HEK293 (cell line): ENCODE data around the gene HES5.

ENCODE experiments used
- CTCF ChIA-PET: fragments of 350-600 bp; formaldehyde crosslinking; extraction: SDS; loops from one replicate; lab custom pipeline; 2021; ENCODE audit warnings: antibody characterized with exemption; lab: Yijun Ruan, JAX
- POLR2A ChIA-PET: fragments of 300-600 bp; formaldehyde crosslinking; extraction: SDS; loops from one replicate; lab custom pipeline; 2020; ENCODE audit warnings: antibody characterized with exemption, inconsistent platforms; lab: Yijun Ruan, JAX
- H3K27ac ChIP-seq: fragments of 200-500 bp; sonication (Bioruptor generic); 2 replicates; pipeline ENCODE4 v1.5.1; 2014; ENCODE audit warnings: low read depth, low read length, control low read depth, inconsistent platforms; ENCODE audit errors: extremely low read depth
- H3K36me3 ChIP-seq, 2 experiments: fragments of 200-500 bp in 1 of 2; sonication (Bioruptor generic) in 1 of 2; 1 replicate in 1 of 2; 2 replicates in 1 of 2; pipeline ENCODE4 v1.5.1; 2014 to 2017; ENCODE audit warnings: inconsistent platforms in 2 of 2, low read length in 2 of 2; ENCODE audit not compliant: control insufficient read depth in 2 of 2, insufficient read depth in 1 of 2
- H3K4me1 ChIP-seq: fragments of 200-500 bp; sonication (Bioruptor generic); 2 replicates; pipeline ENCODE4 v1.5.1; 2014; ENCODE audit warnings: mild to moderate bottlenecking, low read length, inconsistent platforms; ENCODE audit not compliant: control insufficient read depth, insufficient read depth
- H3K4me3 ChIP-seq: 2 replicates; pipeline ENCODE4 v1.5.1; 2011; ENCODE audit warnings: low read depth, mild to moderate bottlenecking, control low read depth, low read length, moderate library complexity
- H3K9me3 ChIP-seq: fragments of 200-500 bp; sonication (Bioruptor generic); 2 replicates; pipeline ENCODE4 v1.5.1; 2014; ENCODE audit warnings: low read depth, low read length, inconsistent platforms; ENCODE audit not compliant: control insufficient read depth, insufficient read depth
- REPIN1 ChIP-seq: fragments of 450-650 bp; formaldehyde crosslinking; IDR thresholded peaks from 2 replicates; pipeline ENCODE4 v1.5.1; 2017; ENCODE audit warnings: missing biosample characterization, missing genetic modification characterization, low read depth
- TRIM28 ChIP-seq: IDR thresholded peaks from 2 replicates; pipeline ENCODE4 v1.6.1; 2011; ENCODE audit warnings: low read length, control low read depth, borderline replicate concordance
- ZBTB17 ChIP-seq: fragments of 450-650 bp; formaldehyde crosslinking; IDR thresholded peaks from 2 replicates; pipeline ENCODE4 v1.5.1; 2016; ENCODE audit warnings: missing biosample characterization, missing genetic modification characterization
- ZBTB8A ChIP-seq: fragments of 450-650 bp; formaldehyde crosslinking; IDR thresholded peaks from 2 replicates; pipeline ENCODE4 v1.5.1; 2016; ENCODE audit warnings: missing biosample characterization, missing genetic modification characterization
- ZNF274 ChIP-seq, 2 experiments: fragments of 200-500 bp in 1 of 2; fragments of 450-650 bp in 1 of 2; sonication (Bioruptor generic) in 1 of 2; formaldehyde crosslinking in 1 of 2; IDR thresholded peaks; 2 replicates each; pipeline versions ENCODE4 v1.5.1 to v1.6.1; 2014 to 2016; ENCODE audit warnings: borderline replicate concordance in 1 of 2, inconsistent platforms in 1 of 2, low read length in 1 of 2, missing biosample characterization in 1 of 2, missing genetic modification characterization in 1 of 2
- ZNF311 ChIP-seq: fragments of 450-650 bp; formaldehyde crosslinking; IDR thresholded peaks from 2 replicates; pipeline ENCODE4 v1.5.1; 2017; ENCODE audit warnings: missing biosample characterization, missing genetic modification characterization, borderline replicate concordance
- ZNF404 ChIP-seq: fragments of 450-650 bp; formaldehyde crosslinking; IDR thresholded peaks from 2 replicates; pipeline ENCODE4 v1.5.1; 2017; ENCODE audit warnings: missing biosample characterization, missing genetic modification characterization
- ZNF423 ChIP-seq: fragments of 450-650 bp; formaldehyde crosslinking; IDR thresholded peaks from 2 replicates; pipeline ENCODE4 v1.5.1; 2016; ENCODE audit warnings: missing biosample characterization, missing genetic modification characterization
- ZNF426 ChIP-seq: fragments of 450-650 bp; formaldehyde crosslinking; IDR thresholded peaks from 2 replicates; pipeline ENCODE4 v1.5.1; 2017; ENCODE audit warnings: missing biosample characterization, missing genetic modification characterization, mild to moderate bottlenecking, inconsistent platforms, moderate library complexity
- ZNF768 ChIP-seq: fragments of 450-650 bp; formaldehyde crosslinking; IDR thresholded peaks from 2 replicates; pipeline ENCODE4 v1.5.1; 2018; ENCODE audit warnings: missing biosample characterization, mild to moderate bottlenecking, missing genetic modification characterization
- TF ChIP-seq, protein P1 (sequence below): IDR thresholded peaks from 2 replicates; pipeline ENCODE4 v1.6.1; 2011; ENCODE audit warnings: mild to moderate bottlenecking, low read depth, low read length, borderline replicate concordance
- TF ChIP-seq, protein P2 (sequence below): fragments of 450-650 bp; formaldehyde crosslinking; conservative IDR thresholded peaks from 2 replicates; pipeline ENCODE4 v1.5.1; 2016; ENCODE audit warnings: low read depth, missing biosample characterization, missing genetic modification characterization
- TF ChIP-seq, protein P3 (sequence below): fragments of 450-650 bp; formaldehyde crosslinking; IDR thresholded peaks from 2 replicates; pipeline ENCODE4 v1.5.1; 2016; ENCODE audit warnings: missing biosample characterization, missing genetic modification characterization
- TF ChIP-seq, protein P4 (sequence below): fragments of 450-650 bp; formaldehyde crosslinking; IDR thresholded peaks from 2 replicates; pipeline ENCODE4; 2016; ENCODE audit warnings: missing biosample characterization, missing genetic modification characterization

The HES5 gene

DNA sequence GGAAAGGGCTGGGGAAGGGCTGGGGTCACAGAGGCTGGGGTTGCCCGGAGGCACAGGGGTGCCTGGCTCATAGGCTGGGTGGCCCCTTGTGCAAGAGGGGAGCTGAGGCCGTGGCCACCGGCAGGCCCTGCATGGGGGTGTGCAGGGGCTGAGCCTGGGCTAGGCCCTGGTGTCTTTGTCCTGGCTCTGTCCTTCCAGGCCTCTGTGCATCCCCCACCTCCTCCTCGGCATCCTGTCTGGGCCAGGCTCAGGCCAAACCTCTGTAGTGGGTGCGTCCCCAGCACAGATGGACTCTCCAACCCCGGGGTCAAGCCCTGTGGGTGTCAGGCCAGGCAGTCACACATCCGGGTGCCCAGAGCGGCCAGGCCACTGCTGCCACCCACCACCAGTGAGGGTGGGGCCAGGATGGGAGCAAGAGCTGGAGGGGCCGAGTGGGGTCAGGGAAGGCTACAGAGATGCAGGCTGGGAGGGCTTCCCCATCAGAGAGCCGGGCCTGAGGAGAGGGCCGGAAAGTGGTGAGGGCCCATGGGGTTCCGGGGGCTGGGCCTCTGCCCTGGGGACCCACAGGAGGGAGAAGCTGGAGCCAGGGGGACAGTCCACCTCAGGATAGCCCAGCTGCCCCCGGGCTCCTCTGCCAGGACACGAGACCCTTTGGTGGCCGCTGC is 23.0 kb downstream of the HES5 start:
- Histone ChIP-seq H3K4me3 (no peak overlapping the region), H3K27ac (no peak overlapping the region), H3K9me3 (no peaks in the 10 kb centered on the region), H3K36me3 (peaks cover 0 to 51% of the 10 kb centered on the region in 2 experiments; a peak in 1 of 3 replicates), H3K4me1 (no peaks in the 10 kb centered on the region)
- ChIA-PET POLR2A (interaction anchor here (1.2 to 1.5 kb wide), 3 partner anchors 20 to 39 kb away, joined by 4 to 7 read pairs (median 4); partner anchors contain the start of gene PANK4), CTCF (no interaction called here)
- TF ChIP-seq ZNF311 = no peak
- TF ChIP-seq ZNF423 (tag by site-specific recombination) = no peak
- TF ChIP-seq, protein P1, sequence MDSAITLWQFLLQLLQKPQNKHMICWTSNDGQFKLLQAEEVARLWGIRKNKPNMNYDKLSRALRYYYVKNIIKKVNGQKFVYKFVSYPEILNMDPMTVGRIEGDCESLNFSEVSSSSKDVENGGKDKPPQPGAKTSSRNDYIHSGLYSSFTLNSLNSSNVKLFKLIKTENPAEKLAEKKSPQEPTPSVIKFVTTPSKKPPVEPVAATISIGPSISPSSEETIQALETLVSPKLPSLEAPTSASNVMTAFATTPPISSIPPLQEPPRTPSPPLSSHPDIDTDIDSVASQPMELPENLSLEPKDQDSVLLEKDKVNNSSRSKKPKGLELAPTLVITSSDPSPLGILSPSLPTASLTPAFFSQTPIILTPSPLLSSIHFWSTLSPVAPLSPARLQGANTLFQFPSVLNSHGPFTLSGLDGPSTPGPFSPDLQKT = no peak
- TF ChIP-seq TRIM28 = no peak
- TF ChIP-seq, protein P2, sequence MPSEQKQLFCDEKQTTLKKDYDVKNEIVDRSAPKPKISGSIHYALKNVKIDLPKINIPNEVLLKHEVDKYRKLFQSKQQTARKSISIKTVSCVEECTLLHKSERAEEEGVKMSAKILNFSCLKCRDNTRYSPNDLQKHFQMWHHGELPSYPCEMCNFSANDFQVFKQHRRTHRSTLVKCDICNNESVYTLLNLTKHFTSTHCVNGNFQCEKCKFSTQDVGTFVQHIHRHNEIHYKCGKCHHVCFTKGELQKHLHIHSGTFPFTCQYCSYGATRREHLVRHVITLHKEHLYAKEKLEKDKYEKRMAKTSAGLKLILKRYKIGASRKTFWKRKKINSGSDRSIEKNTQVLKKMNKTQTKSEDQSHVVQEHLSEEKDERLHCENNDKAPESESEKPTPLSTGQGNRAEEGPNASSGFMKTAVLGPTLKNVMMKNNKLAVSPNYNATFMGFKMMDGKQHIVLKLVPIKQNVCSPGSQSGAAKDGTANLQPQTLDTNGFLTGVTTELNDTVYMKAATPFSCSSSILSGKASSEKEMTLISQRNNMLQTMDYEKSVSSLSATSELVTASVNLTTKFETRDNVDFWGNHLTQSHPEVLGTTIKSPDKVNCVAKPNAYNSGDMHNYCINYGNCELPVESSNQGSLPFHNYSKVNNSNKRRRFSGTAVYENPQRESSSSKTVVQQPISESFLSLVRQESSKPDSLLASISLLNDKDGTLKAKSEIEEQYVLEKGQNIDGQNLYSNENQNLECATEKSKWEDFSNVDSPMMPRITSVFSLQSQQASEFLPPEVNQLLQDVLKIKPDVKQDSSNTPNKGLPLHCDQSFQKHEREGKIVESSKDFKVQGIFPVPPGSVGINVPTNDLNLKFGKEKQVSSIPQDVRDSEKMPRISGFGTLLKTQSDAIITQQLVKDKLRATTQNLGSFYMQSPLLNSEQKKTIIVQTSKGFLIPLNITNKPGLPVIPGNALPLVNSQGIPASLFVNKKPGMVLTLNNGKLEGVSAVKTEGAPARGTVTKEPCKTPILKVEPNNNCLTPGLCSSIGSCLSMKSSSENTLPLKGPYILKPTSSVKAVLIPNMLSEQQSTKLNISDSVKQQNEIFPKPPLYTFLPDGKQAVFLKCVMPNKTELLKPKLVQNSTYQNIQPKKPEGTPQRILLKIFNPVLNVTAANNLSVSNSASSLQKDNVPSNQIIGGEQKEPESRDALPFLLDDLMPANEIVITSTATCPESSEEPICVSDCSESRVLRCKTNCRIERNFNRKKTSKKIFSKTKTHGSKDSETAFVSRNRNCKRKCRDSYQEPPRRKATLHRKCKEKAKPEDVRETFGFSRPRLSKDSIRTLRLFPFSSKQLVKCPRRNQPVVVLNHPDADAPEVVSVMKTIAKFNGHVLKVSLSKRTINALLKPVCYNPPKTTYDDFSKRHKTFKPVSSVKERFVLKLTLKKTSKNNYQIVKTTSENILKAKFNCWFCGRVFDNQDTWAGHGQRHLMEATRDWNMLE (tag by site-specific recombination) = no peak
- TF ChIP-seq REPIN1 (tag by site-specific recombination) = no peak
- no peak for TF ChIP-seq ZNF768 (tag by site-specific recombination)
- no peak for TF ChIP-seq ZNF426 (tag by site-specific recombination)
- no peak for TF ChIP-seq ZBTB17
- TF ChIP-seq, protein P3, sequence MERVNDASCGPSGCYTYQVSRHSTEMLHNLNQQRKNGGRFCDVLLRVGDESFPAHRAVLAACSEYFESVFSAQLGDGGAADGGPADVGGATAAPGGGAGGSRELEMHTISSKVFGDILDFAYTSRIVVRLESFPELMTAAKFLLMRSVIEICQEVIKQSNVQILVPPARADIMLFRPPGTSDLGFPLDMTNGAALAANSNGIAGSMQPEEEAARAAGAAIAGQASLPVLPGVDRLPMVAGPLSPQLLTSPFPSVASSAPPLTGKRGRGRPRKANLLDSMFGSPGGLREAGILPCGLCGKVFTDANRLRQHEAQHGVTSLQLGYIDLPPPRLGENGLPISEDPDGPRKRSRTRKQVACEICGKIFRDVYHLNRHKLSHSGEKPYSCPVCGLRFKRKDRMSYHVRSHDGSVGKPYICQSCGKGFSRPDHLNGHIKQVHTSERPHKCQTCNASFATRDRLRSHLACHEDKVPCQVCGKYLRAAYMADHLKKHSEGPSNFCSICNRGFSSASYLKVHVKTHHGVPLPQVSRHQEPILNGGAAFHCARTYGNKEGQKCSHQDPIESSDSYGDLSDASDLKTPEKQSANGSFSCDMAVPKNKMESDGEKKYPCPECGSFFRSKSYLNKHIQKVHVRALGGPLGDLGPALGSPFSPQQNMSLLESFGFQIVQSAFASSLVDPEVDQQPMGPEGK (tag by site-specific recombination) = peak; percentile 17; the same call in 1 of the 2 replicates
- TF ChIP-seq, protein P4, sequence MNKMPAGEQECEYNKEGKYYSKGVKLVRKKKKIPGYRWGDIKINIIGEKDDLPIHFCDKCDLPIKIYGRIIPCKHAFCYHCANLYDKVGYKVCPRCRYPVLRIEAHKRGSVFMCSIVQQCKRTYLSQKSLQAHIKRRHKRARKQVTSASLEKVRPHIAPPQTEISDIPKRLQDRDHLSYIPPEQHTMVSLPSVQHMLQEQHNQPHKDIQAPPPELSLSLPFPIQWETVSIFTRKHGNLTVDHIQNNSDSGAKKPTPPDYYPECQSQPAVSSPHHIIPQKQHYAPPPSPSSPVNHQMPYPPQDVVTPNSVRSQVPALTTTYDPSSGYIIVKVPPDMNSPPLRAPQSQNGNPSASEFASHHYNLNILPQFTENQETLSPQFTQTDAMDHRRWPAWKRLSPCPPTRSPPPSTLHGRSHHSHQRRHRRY (tag by site-specific recombination) = no peak
- no peak for TF ChIP-seq ZNF404
- no peak for TF ChIP-seq ZNF274 (IDR thresholded peaks at IDR 0.05; ENCODE audit: low read length)
- no peak for TF ChIP-seq ZNF274 (tag by site-specific recombination; IDR thresholded peaks at IDR 0.05; ENCODE audit: borderline replicate concordance)
- TF ChIP-seq ZBTB8A (tag by site-specific recombination) = peak; percentile 9; the same call in 1 of the 2 replicates
